ENCODE results near the gene TACC2. TPM values are rescaled to one million over a fixed set of nuclear protein-coding genes. Genes with fewer than 3 reads are reported as not detected.

The TACC2 gene
- total RNA-seq, 1 donor from 2014 or later, result 377 TPM

DNA sequence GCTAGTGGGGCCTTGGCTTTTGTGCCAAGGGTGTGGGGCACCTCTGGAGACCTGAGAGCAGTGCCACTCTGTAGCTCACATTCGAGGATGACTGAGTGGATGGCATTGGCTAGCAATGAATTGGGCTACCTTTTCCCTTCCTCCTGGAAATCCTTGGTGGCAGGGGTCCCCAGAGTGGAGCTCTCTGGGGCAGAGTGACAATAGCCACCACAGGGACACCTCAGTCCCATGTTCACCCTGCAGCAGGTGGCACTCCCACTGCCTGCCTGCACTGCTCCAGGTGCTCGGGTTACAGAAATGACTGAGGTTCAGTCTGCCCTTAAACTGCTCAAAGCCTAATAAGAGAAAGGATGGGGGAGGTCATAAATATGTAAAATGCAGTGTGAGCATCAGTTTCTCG is 300.0 kb downstream of the TACC2 start:
- intact Hi-C loops (cut with micrococcal nuclease), result no loop called here

DNA sequence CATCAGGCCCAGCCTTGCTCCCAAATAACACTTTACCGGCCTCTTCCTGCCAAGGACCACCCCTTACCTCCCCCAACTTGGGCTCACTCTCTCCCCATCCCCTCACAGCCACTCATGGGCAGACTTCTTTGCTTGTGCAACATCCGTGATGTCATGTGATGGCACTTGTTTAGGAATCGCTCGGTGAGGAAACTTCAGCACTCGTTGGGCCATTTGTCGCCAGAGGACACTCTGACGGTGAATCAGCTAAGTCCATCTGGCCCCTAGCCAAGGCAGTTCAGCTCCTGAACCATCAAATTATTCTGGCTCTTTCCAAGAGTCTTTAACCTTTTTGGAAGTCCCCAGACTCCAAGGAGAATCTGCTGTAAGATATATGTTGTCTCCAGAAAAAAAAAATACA is 301.4 kb downstream of the TACC2 start:
- intact Hi-C loops (cut with micrococcal nuclease), result loop anchor here (10.0 kb wide), 1 partner anchor 274 kb away; the partner anchor contains the start of gene DMBT1
- DNase-seq (no peak), ATAC-seq (no peak)

More for the DNA sequence above, 300.0 kb downstream of the TACC2 start:
- DNase-seq (no peak), ATAC-seq (no peak)

DNA sequence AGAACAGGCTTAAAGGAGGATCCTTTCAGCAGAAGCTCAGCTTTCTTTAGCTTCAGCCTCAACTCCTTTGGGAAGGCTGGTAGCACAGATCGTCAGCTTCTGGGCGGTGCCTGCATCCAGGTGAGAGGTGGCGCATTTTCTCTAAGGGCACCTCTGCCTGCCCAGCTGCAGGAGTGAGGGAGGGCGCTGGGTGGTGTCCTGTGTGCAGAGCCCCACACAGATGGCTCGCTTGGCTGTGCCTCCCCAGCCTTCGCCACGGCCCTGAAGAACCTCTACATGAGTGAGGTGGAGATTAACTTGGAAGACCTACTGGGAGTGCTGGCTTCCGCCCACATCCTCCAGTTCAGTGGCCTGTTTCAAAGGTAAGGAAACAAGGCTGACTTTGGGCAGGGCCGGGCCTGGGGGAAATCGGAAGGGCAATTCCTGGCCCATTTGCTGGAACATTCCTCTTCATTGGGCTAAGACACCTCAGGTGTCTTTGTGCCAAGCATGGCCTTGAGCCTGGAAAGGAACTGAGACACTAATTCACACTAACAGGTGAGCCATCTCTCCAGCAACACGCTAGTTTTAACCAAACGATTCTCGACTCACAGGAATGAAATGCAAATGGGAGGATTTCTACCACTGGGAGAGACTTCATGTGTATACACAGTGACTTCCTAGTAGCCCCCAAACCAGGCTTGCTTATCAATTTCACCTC is 302.0 kb downstream of the TACC2 start:
- intact Hi-C loops (cut with micrococcal nuclease), result loop anchor here (10.0 kb wide), 1 partner anchor 274 kb away; the partner anchor contains the start of gene DMBT1
- no peak for DNase-seq
- no peak for ATAC-seq

DNA sequence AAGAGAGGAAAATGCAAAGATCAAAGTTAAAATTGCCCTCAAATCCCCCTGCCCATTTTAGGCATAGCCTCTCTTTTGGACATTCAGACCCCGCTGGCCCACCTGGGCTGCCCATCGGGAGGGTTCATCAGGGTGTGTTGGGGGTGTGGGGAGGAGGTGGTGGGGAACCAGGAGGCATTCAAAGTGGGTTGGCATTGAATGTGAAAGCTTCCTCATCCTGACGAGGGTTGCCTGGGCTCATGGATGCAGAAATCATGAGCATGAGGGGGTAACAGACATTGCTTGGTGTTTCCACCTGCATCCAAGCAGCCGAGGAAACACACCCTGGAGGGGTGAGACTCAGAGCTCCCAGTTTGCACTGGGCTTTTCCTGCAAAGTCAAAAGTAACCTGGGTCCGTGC is 302.8 kb downstream of the TACC2 start:
- intact Hi-C loops (cut with micrococcal nuclease), result loop anchor here (10.0 kb wide), 1 partner anchor 273 kb away; the partner anchor contains the start of gene DMBT1
- ATAC-seq, result no peak
- DNase-seq, result no peak

DNA sequence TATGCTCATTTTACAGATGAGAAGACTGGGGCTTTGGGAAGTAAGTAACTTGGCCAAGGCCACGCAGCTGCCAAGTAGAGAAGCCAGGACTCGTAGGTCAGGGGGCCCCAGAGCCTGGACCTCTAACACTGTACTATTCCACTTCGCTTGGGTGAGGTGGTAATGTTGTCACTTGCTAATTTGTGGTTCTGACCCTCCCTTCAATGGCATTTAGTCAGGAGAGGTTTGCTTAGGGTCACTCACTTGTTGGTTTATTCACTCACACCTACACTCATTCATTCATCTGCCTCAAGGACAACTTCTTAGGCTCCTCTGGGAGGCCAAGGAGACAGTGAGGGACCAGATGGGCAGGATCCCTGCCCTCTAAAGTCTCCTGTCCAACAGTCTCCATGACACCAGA is 303.4 kb downstream of the TACC2 start:
- DNase-seq, result no peak
- ATAC-seq, result no peak
- intact Hi-C loops (cut with micrococcal nuclease), result loop anchor here (10.0 kb wide), 1 partner anchor 272 kb away; the partner anchor contains the start of gene DMBT1

DNA sequence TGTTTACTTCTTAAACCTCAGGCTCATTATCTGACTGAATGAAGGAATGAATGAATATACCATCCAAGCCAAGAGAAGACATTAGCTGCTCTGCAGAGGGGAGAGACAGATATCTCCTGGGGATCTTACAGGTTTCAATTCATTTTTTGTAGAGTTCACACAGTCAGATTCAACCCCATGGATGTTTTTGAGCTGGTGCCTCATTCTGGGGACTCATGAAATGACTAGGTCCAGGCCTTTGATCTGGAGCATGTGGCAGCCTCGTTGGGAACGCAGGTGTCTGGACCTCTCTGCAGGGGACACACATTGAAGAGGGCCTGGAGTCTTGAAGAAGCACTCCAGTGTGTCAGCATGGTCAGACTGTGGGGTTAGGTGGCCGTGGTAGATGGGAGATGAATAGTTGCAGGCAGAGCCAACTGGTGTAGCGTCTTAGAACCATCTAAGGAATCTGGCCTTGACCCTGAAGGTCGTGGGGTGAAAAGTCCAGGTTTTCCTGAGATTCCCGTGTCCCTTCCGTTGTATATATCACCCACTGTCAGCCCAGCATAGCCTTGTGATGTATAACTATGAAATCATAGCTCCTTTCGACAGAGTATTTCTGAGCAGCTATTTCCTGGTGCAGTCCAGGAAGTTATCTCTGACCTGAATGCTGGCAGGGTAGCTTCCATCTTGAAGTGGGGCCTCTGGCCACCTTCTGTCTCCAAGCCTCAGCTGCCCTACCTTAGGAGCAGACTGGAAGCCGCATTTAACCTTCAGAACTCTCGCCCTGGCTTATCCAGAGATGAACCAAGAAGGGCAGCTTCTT is 304.4 kb downstream of the TACC2 start:
- intact Hi-C loops (cut with micrococcal nuclease), result loop anchor here (10.0 kb wide), 1 partner anchor 271 kb away; the partner anchor contains the start of gene DMBT1
- DNase-seq, result no peak
- no peak for ATAC-seq

DNA sequence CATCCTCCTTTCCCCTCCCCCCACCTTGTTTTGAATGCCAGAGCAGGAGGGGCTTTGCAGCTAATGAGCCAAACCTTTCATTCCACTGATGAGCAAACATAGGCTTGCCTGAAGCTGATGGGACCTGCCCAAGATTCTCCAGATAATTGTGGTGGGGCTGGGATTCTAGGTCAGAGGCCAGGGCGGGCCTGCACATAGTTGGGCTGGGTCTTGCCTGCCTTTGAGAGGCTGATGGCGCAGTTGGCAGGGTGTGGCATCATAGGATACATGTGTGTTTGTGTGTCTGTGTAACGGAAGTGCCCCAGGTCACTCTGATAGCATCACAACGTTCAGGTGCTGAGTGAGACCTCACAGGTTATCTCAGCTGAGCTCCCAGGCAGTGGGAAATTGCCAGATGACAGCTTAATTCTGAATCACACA is 305.0 kb downstream of the TACC2 start:
- no peak for ATAC-seq
- DNase-seq, result no peak
- intact Hi-C loops (cut with micrococcal nuclease), result loop anchor here (10.0 kb wide), 1 partner anchor 271 kb away; the partner anchor contains the start of gene DMBT1

DNA sequence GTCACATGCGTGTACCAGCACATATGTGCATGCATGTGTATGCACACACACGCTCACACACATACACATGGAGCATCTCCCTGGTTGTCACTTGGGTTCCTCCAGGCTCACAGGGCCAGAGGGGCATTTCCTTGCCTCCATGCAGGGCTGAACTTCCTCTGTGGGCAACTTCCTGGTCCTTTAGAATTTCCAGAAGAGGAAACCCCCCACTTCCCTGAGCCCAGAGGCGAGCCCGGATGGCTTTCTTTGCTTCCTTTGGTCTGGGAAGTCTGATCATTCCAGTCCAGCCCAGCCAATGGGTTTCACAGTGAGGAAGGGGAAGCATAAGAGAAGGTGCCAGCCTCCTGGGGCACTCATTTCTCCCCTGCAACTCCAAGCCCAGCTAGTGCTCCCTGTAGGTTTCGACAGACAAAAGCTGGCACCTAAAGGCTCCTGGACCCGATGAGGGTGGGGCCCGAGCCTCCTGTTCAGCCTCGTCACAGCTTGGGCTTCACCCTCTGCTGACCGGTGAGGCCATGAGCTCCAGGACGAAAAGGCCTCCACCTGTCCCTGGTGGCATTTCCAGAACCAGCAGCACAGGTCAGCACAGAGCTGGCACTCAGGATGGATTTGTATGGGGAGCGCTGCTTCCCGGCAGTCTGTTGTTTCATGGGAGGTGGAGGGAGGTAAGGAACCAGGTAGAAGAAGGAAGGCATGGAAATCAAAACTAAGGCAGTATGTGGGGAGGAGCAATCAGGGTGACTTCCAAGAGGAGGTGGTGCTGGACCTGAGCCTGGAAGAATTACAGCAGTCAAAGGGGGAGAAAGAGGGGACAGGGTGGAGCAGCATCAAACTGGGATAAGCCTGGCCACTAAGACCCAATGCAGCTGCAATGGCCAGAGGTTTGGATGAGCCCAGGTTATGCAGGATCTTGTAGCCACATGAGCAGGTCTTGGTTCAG is 305.8 kb downstream of the TACC2 start:
- no peak for DNase-seq
- intact Hi-C loops (cut with micrococcal nuclease), result loop anchor here (5.0 to 10.0 kb wide), 2 partner anchors 43 to 270 kb away; partner anchors contain the start of gene DMBT1
- ATAC-seq, result no peak

DNA sequence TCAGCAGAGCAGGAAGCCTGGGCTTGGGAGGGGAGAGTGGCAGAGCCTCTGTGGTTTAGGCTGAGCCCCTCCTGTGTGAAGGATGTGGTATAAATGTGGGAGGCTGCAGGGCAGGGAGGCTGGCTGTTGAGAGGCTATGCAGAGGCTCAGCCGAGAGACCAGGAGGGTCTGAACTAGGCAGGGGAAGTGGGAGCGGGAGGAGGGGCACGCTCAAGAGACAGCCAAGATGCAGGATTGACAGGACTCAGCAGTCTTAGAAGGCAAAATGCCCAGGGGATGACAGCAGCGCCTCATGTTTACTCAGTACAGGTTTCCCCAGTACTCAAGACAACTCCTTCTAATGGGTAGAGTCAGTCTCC is 306.5 kb downstream of the TACC2 start:
- ATAC-seq (no peak), DNase-seq (no peak)
- intact Hi-C loops (cut with micrococcal nuclease), result loop anchor here (5.0 to 10.0 kb wide), 2 partner anchors 42 to 269 kb away; partner anchors contain the start of gene DMBT1

DNA sequence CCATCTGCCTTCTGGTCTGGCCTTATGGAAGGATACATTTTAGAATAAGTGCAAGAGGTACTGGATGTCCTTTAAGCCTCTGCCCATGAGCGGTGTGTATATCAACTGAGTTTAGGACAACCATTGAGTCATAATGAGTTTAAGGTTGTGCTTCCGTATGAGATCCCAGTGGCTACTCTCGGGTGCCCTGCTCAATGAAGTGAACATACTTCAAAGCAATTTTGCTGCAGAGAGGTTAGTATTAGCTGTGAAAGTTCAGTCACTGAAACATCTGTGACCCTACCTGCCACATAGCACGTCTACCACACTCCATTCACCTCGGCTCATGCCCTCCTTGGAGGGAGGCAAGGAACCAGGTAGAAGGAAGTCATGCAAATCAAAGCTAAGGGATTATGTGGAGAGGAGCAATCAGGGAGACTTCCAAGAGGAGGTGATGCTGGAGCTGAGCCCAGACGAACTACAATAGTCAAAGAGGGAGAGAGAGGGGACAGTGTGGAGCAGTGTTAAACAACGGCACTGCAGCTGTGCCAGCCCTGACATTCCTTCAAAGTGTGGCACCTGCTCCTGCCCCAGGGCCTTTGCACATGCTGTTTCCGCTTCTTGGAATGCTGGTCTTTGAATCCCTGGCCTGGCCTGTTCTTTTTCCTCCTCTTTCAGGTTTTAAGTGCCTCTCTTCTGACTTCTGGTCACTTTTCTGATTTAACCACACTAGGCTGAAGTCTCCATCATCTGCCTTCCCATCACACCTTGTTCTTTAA is 307.6 kb downstream of the TACC2 start:
- DNase-seq, result no peak
- no peak for ATAC-seq
- intact Hi-C loops (cut with micrococcal nuclease), result loop anchor here (5.0 to 10.0 kb wide), 2 partner anchors 41 to 268 kb away; partner anchors contain the start of gene DMBT1

DNA sequence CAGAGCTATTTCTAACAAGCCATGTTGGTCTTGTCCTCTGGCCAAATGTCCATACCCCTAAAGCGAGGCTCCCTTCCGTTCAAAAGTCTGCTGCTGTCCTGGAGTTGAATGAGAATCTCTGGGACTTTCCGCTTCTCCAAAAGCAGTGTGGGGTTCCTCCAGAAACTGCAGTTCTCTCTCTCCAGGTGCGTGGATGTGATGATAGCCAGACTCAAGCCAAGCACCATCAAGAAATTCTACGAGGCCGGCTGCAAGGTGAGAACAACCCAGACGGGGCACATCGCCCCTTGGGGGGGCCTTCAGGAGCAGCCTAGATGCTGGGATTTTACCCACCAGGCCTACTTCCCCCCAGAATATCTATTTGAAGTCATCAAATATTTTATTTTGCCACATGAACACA is 308.6 kb downstream of the TACC2 start:
- DNase-seq (no peak), ATAC-seq (no peak)
- intact Hi-C loops (cut with micrococcal nuclease), result loop anchor here (5.0 to 10.0 kb wide), 2 partner anchors 40 to 267 kb away; partner anchors contain the start of gene DMBT1

DNA sequence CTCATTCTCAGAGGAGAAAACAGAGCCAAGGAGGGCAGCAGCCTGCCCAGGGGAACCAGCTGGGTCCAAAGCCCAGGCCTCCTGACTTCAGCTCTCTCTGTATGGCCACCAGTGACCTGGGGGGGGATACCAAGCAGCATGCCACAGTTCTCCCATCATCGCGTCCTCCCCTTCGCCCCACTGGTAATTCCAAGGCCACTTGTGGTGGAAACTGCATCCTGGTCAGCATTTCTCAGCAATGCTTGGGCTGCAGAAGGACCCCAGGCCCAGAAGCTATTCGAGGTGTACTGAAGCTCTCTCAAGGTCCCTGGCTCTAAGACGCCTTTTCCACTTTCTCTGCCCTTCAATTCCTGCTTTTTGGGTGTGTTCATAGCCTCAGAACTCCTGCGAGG is 309.2 kb downstream of the TACC2 start:
- ATAC-seq, result no peak
- intact Hi-C loops (cut with micrococcal nuclease), result loop anchor here (2.0 to 10.0 kb wide), 3 partner anchors 39 to 267 kb away; partner anchors contain the start of gene DMBT1
- DNase-seq, result no peak

DNA sequence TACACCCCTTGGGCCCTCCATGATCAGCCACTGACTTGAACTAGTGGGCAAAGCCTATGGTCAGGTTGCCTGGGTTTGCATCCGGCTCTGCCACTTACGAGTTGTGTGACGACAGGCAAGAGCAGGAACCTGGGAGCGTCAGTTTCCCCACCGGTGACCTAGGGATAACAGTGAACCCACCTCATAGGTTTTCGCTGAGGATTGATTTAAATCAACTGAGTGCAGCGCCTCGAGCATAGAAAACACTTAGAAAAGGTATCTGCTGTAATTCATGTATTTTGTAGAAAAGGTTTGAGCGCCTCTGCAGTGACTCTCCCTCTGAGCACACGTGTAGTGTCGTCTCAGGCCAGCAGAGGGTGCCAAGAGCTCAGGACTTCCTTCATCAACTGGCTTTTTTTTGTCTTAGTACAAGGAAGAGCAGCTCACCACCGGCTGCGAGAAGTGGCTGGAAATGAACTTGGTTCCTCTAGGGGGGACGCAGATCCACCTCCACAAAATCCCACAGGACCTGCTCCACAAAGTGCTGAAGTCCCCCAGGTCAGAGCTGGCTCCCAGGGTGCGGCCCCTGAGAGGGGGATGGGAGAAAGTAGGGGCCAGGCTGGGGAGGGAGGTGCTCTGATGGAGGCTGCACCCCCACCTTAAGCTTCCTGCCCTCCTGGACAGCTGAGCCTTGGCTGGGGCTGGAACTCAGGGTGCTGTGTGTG is 309.8 kb downstream of the TACC2 start:
- intact Hi-C loops (cut with micrococcal nuclease), result loop anchor here (2.0 to 10.0 kb wide), 3 partner anchors 39 to 266 kb away; partner anchors contain the start of gene DMBT1
- ATAC-seq (peak; percentile 90), DNase-seq (peak; percentile 80)

DNA sequence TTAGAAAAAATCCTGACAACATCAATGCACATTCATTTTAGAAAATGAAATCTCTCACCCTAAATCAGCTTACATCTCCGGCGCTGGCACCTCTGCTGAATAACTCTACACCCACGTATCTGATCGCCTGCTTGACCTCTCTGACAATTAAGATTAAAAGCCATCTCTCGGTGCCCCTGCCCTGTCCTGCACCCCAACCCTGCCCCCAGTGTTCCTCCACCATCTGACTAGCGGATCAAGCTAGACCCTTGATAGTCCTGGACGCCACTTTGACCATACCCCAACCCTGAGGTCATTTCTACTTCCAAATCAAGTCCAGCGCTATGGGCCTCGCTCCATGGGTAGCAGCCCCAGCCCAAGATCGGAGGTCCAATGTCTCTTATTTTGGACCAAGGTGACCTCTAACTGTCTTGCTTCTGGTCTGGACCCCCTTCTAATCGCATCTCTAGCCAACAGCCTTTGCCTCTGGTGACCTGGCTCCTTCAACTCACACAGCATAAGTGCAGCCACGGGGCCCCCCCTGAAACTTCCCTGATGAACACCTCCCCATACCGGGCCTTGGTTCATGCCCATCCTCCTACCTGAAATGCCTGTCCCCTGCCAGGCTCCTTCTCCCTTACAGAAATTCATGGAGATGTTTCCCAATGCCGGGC is 310.6 kb downstream of the TACC2 start:
- no peak for DNase-seq
- intact Hi-C loops (cut with micrococcal nuclease), result loop anchor here (2.0 to 10.0 kb wide), 3 partner anchors 38 to 265 kb away; partner anchors contain the start of gene DMBT1
- ATAC-seq, result no peak

DNA sequence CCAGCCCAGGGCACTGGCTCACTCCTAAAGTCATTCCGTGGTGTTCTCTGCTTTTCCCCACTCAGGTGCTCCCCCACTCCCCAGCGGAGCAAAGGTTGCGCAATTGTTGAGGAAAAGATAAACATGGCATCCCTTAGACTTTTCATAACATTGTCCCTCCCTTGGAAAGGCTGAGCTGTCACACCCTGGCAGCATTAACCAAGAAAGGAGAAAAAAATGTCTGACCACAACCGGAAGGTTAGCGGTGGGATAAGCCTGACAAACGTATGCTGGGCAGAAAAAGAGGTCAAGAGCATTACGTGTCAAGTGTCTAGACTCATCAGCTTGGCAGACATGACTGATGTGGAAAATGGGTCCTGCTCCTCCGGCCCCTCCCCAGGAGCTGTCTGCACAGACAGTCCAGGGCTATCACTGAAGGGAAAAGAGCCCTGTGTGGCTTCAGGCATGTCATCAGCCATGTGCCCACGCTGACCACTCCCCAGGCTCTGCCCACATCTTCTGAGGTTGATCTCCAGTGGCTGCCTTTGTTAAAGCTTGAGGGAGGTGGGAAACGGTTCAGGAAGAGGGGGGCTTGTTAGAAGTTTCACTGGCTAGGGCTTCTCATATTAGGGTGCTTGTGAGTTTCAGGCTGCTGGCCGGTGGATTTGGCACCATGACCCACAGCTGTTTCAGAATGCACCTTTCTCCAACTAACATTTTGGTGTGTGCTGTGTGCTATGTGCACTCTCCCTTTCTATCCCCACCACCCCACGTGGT is 312.3 kb downstream of the TACC2 start:
- intact Hi-C loops (cut with micrococcal nuclease), result no loop called here
- ATAC-seq (peak; percentile 11), DNase-seq (no peak)

DNA sequence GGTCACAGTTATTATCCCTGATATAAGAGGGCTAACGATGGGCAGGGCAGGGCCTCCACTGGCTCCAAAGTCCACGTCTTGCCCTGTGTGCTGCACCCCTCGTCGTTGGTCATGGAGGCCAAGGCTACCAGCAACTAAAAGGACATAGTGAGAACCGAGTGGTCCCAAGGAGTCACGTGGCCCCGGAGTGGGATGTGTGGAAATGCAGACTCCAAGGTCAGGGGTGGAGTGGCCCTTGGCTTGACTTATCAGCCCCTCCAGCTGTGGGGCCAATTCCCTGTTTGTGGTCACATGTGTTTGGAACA is 312.8 kb downstream of the TACC2 start:
- intact Hi-C loops (cut with micrococcal nuclease), result no loop called here
- DNase-seq (no peak), ATAC-seq (no peak)
